GM12878 (cell line): ENCODE results near the gene CFL2. TPM values are rescaled to one million over a fixed set of nuclear protein-coding genes. Genes with fewer than 3 reads are reported as not detected.

Source experiments
- CHD2 ChIP-seq: IDR thresholded peaks from 2 replicates; pipeline ENCODE4 v1.6.1; 2011; ENCODE audit warnings: low read depth, low read length, improper control_type of control experiment, borderline replicate concordance
- KLF5 ChIP-seq: fragments of 450-650 bp; IDR thresholded peaks from 2 replicates; pipeline ENCODE4 v1.6.1; 2014; ENCODE audit warnings: mild to moderate bottlenecking; ENCODE audit not compliant: partially characterized antibody
- MXI1 ChIP-seq: fragments of 150-350 bp; IDR thresholded peaks from 2 replicates; pipeline ENCODE4 v1.6.1; 2011; ENCODE audit warnings: low read depth, mild to moderate bottlenecking, inconsistent platforms, low read length, improper control_type of control experiment
- POU2F2 ChIP-seq: IDR thresholded peaks from 3 replicates; pipeline ENCODE4 v1.6.1; 2011; ENCODE audit warnings: low read depth, mild to moderate bottlenecking, low read length, borderline replicate concordance
- RAD21 ChIP-seq: IDR thresholded peaks from 2 replicates; pipeline ENCODE4 v1.6.1; 2011; ENCODE audit warnings: mild to moderate bottlenecking, low read depth, low read length, moderate library complexity; ENCODE audit not compliant: insufficient read depth
- RFX5 ChIP-seq: IDR thresholded peaks from 2 replicates; pipeline ENCODE4 v1.6.1; 2011; ENCODE audit warnings: low read depth, low read length, improper control_type of control experiment
- SMC3 ChIP-seq: IDR thresholded peaks from 2 replicates; pipeline ENCODE4 v1.6.1; 2011; ENCODE audit warnings: low read length, improper control_type of control experiment, borderline replicate concordance
- SP1 ChIP-seq: IDR thresholded peaks from one replicate; pipeline ENCODE4 v1.6.1; 2011; ENCODE audit warnings: low read depth, low read length
- SREBF1 ChIP-seq: IDR thresholded peaks from 2 replicates; pipeline ENCODE4 v1.6.1; 2012; ENCODE audit warnings: mild to moderate bottlenecking, low read length
- SUZ12 ChIP-seq: fragments of 200-600 bp; sonication (generic); IDR thresholded peaks from one replicate; pipeline ENCODE4 v1.6.1; 2018; ENCODE audit warnings: antibody characterized with exemption, mild to moderate bottlenecking; ENCODE audit not compliant: unreplicated experiment
- TCF3 ChIP-seq: IDR thresholded peaks from 2 replicates; pipeline ENCODE4 v1.6.1; 2012; ENCODE audit warnings: low read depth, mild to moderate bottlenecking, low read length, borderline replicate concordance; ENCODE audit not compliant: insufficient read depth
- polyA plus RNA-seq, 11 experiments: library from polyadenylated mRNA; depleted of rRNA in 4 of 11; unstranded in 6 of 11; stranded (reverse) in 5 of 11; fragments of >200 nt; fragmentation: Nextera tagmentation in 4 of 11; fragmentation: Illumina TruSeq in 1 of 11; extraction: Ambion mirVana in 4 of 11; extraction: Trizol in 1 of 11; gene quantifications; 1 replicate in 1 of 11; 2 replicates in 10 of 11; pipeline versions ENCODE4 v1.2.1 to v1.2.3, GENCODE V29; 2011 to 2016; ENCODE audit warnings: inconsistent platforms in 2 of 11, missing spikeins in 2 of 11, low read depth in 1 of 11
- total RNA-seq, 4 experiments: library from RNA; depleted of rRNA in 3 of 4; stranded (reverse); fragments of >200 nt in 3 of 4; fragmentation: Illumina TruSeq in 1 of 4; extraction: Trizol in 1 of 4; gene quantifications; 2 replicates each; pipeline versions ENCODE4 v1.2.1 to v1.2.3, GENCODE V29; 2013 to 2021
- TF ChIP-seq, protein P1 (sequence below): fragments of 450-650 bp; IDR thresholded peaks from 2 replicates; pipeline ENCODE4 v1.6.1; 2017; ENCODE audit warnings: mild to moderate bottlenecking, moderate library complexity

Gene CFL2
- total and polyA plus RNA-seq, 10 of the 15 experiments (the other 5 are each of a cell fraction or from before 2014, with no cell fraction given) = 4.7 to 13.4 (median 8.4) TPM

DNA sequence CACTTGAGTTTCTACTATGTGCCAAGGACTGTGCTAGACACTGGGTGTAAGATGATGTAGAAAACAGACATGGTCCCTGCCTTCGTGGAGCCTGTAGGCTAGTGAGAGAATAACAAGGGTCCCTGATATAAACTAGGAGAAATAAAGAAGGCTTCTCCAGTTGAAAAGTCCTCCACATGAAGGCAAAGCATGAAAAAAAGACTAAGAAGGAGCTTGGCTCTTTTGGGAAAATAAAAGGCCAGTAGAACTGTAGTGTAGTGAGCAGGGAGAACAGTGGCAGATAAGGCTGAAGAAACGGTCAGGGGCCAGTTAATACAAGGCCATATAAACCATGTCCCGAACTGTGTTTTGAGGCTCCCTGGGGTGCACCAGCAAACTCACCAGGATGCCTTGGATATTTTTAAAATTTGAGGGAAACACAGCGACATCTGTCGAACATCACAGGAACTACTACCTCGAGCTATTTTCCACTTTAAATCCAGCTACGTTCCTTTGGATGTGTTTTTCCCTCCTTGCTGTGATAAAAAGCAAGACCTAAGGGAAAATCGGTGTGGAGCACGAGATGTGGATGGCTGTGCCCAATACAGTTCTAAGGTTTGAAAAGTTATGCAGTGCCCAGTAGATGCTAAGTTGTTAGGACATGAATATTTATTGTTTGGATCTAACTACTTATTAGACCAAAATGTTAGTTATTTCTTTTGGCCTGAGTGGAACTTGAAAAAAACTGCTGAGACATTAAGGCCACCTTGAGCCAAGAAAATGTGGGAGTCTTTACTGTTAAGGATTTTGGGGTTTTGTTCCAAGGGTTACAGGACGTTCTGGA lies 8.5 kb upstream of the CFL2 start (continued):
- TF ChIP-seq SUZ12 (no peak), KLF5 (no peak), TCF3 (no peak), POU2F2 (no peak), RAD21 (peak; percentile 66), CHD2 (no peak), RFX5 (no peak), SMC3 (peak; percentile 89), MXI1 (peak; percentile 22; the same call in 1 of the 2 replicates), SREBF1 (no peak), SP1 (no peak)
- TF ChIP-seq, protein P1, sequence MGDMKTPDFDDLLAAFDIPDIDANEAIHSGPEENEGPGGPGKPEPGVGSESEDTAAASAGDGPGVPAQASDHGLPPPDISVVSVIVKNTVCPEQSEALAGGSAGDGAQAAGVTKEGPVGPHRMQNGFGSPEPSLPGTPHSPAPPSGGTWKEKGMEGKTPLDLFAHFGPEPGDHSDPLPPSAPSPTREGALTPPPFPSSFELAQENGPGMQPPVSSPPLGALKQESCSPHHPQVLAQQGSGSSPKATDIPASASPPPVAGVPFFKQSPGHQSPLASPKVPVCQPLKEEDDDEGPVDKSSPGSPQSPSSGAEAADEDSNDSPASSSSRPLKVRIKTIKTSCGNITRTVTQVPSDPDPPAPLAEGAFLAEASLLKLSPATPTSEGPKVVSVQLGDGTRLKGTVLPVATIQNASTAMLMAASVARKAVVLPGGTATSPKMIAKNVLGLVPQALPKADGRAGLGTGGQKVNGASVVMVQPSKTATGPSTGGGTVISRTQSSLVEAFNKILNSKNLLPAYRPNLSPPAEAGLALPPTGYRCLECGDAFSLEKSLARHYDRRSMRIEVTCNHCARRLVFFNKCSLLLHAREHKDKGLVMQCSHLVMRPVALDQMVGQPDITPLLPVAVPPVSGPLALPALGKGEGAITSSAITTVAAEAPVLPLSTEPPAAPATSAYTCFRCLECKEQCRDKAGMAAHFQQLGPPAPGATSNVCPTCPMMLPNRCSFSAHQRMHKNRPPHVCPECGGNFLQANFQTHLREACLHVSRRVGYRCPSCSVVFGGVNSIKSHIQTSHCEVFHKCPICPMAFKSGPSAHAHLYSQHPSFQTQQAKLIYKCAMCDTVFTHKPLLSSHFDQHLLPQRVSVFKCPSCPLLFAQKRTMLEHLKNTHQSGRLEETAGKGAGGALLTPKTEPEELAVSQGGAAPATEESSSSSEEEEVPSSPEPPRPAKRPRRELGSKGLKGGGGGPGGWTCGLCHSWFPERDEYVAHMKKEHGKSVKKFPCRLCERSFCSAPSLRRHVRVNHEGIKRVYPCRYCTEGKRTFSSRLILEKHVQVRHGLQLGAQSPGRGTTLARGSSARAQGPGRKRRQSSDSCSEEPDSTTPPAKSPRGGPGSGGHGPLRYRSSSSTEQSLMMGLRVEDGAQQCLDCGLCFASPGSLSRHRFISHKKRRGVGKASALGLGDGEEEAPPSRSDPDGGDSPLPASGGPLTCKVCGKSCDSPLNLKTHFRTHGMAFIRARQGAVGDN = no peak
